Endothelial cell of umbilical vein (primary cell): ENCODE measurements around the gene PDE3A. TPM values are rescaled to one million over a fixed set of nuclear protein-coding genes. Genes with fewer than 3 reads are reported as not detected.

Source experiments
- BruUV-seq: library from RNA; stranded (reverse); fragments of 400-500 nt; replicated peaks from 2 replicates; lab custom pipeline; 2021; lab: Mats Ljungman, UMichigan
- CTCF ChIA-PET: fragments of 300-600, 350-600 bp; sonication (Branson Sonifier 250); formaldehyde crosslinking; loops from one replicate; lab custom pipeline; 2021; ENCODE audit warnings: antibody characterized with exemption, inconsistent platforms; lab: Charles Lee
- POLR2A ChIA-PET: fragments of 300-600, 350-600 bp; sonication (Branson Sonifier 250); formaldehyde crosslinking; loops from one replicate; lab custom pipeline; 2021; ENCODE audit warnings: antibody characterized with exemption, inconsistent platforms; lab: Charles Lee
- DNase-seq: peaks from one replicate; pipeline ENCODE4 v3.0.0-alpha.2; 2011; ENCODE audit warnings: low read depth, low spot score
- FAIRE-seq: peaks from 2 replicates; lab custom pipeline; 2011; peaks lifted over from hg19 to GRCh38; lab: Jason Lieb, UNC
- H2AFZ ChIP-seq: 2 replicates; pipeline ENCODE4 v1.6.0; 2012; ENCODE audit warnings: low read depth, low read length, control low read depth, inconsistent platforms
- H3K27ac ChIP-seq: 2 replicates; pipeline ENCODE4 v1.5.1; 2011; ENCODE audit warnings: low read depth, mild to moderate bottlenecking, control low read depth, low read length, moderate library complexity; ENCODE audit not compliant: insufficient read depth
- H3K27me3 ChIP-seq, 2 experiments: 2 replicates each; pipeline versions ENCODE4 v1.6.0 to v1.6.1; 2011; ENCODE audit warnings: low read length in 2 of 2, mixed read lengths in 1 of 2; ENCODE audit not compliant: control insufficient read depth in 2 of 2, insufficient read depth in 2 of 2
- H3K36me3 ChIP-seq, 2 experiments: 2 replicates in 1 of 2; 3 replicates in 1 of 2; pipeline ENCODE4 v1.5.1; 2011; ENCODE audit warnings: low read length in 2 of 2, mild to moderate bottlenecking in 1 of 2, moderate library complexity in 1 of 2; ENCODE audit not compliant: control insufficient read depth in 2 of 2, insufficient read depth in 2 of 2; ENCODE audit errors: extremely low read depth in 1 of 2
- H3K4me1 ChIP-seq: 3 replicates; pipeline ENCODE4 v1.5.1; 2011; ENCODE audit warnings: mild to moderate bottlenecking, low read length; ENCODE audit not compliant: control insufficient read depth, insufficient read depth; ENCODE audit errors: extremely low read depth
- H3K4me2 ChIP-seq: 2 replicates; pipeline ENCODE4 v1.6.1; 2011; ENCODE audit warnings: low read length, control low read depth, mixed read lengths; ENCODE audit not compliant: insufficient read depth
- H3K4me3 ChIP-seq, 3 experiments: fragments of 200-600 bp in 1 of 3; sonication (generic), shearing (Covaris generic) in 1 of 3; replicated peaks in 1 of 3; 2 replicates each; pipeline ENCODE4 v1.5.1; 2011 to 2016; ENCODE audit warnings: control low read depth in 3 of 3, low read length in 3 of 3, mild to moderate bottlenecking in 2 of 3, inconsistent platforms in 1 of 3, low read depth in 1 of 3, moderate library complexity in 1 of 3; ENCODE audit not compliant: insufficient read depth in 1 of 3
- H3K79me2 ChIP-seq: 2 replicates; pipeline ENCODE4 v1.6.0; 2012; ENCODE audit warnings: low read length, inconsistent platforms; ENCODE audit not compliant: control insufficient read depth, insufficient read depth
- H3K9ac ChIP-seq: replicated peaks from 2 replicates; pipeline ENCODE3; 2011; ENCODE audit warnings: low read length, control low read depth; ENCODE audit not compliant: insufficient read depth; ENCODE audit errors: extremely low read depth
- H3K9me1 ChIP-seq: replicated peaks from 3 replicates; pipeline ENCODE4 v1.6.0; 2011; ENCODE audit warnings: mild to moderate bottlenecking, low read length; ENCODE audit not compliant: control insufficient read depth, insufficient read depth; ENCODE audit errors: extremely low read depth
- H3K9me3 ChIP-seq: replicated peaks from 2 replicates; pipeline ENCODE4 v1.5.1; 2012; ENCODE audit warnings: low read length, inconsistent platforms; ENCODE audit not compliant: control insufficient read depth, insufficient read depth
- H4K20me1 ChIP-seq: replicated peaks from 2 replicates; pipeline ENCODE3; 2011; ENCODE audit warnings: mild to moderate bottlenecking, low read length; ENCODE audit not compliant: control insufficient read depth, insufficient read depth; ENCODE audit errors: extremely low read depth
- CTCF ChIP-seq, 2 donors: IDR thresholded peaks; 1 replicate in 1 of 2; 2 replicates in 1 of 2; pipeline ENCODE4 v1.5.1; 2011; ENCODE audit warnings: low read length in 2 of 2, mild to moderate bottlenecking in 2 of 2, moderate library complexity in 2 of 2, control low read depth in 1 of 2, inconsistent platforms in 1 of 2, low read depth in 1 of 2; ENCODE audit not compliant: insufficient read depth in 1 of 2; ENCODE audit errors: extremely low read depth in 1 of 2
- EZH2 ChIP-seq: IDR thresholded peaks from 2 replicates; pipeline ENCODE4 v1.6.1; 2012; ENCODE audit warnings: borderline replicate concordance, low read depth, mild to moderate bottlenecking, moderate library complexity, low read length, inconsistent platforms; ENCODE audit not compliant: severe bottlenecking
- FOS ChIP-seq: IDR thresholded peaks from 2 replicates; pipeline ENCODE4 v1.6.1; 2011; ENCODE audit warnings: mild to moderate bottlenecking, low read length, moderate library complexity, borderline replicate concordance; ENCODE audit not compliant: insufficient read depth
- GATA2 ChIP-seq: IDR thresholded peaks from 2 replicates; pipeline ENCODE4 v1.7.0; 2011; ENCODE audit warnings: low read depth, mild to moderate bottlenecking, moderate library complexity, mixed read lengths, low read length; ENCODE audit not compliant: insufficient read length, insufficient read depth
- MYC ChIP-seq: IDR thresholded peaks from one replicate; pipeline ENCODE4 v1.6.1; 2011; ENCODE audit warnings: mild to moderate bottlenecking, low read depth, low read length
- POLR2A ChIP-seq: IDR thresholded peaks from 2 replicates; pipeline ENCODE4 v1.6.1; 2012; ENCODE audit warnings: low read depth, mild to moderate bottlenecking, control low read depth, low read length
- POLR2AphosphoS5 ChIP-seq: IDR thresholded peaks from 2 replicates; pipeline ENCODE4 v1.6.1; 2012; ENCODE audit warnings: low read depth, mild to moderate bottlenecking, control low read depth, low read length, moderate library complexity; ENCODE audit not compliant: insufficient read depth
- dilution Hi-C: fragments of 300-500 bp; cut with MboI; formaldehyde crosslinking; loops from one replicate; pipeline ENCODE4 v1.15.0; 2019; ENCODE audit warnings: low sequenced_read_pairs; ENCODE audit not compliant: extremely low pct_ligation_motif_present
- intact Hi-C: fragments of 100-400 bp; cut with micrococcal nuclease; formaldehyde crosslinking; loops from one replicate; pipeline ENCODE4 v1.10.0; 2022
- polyA plus RNA-seq, 4 experiments: library from polyadenylated mRNA; depleted of rRNA in 3 of 4; stranded (reverse) in 3 of 4; unstranded in 1 of 4; fragments of >200 nt; gene quantifications; 2 replicates each; pipeline versions ENCODE4 v1.2.1 to v1.2.3, GENCODE V29; 2011 to 2012; ENCODE audit warnings: missing spikeins in 1 of 4
- total RNA-seq: library from RNA; stranded (reverse); gene quantifications from 2 replicates; pipeline ENCODE4 v1.2.3, GENCODE V29; 2021
- TF ChIP-seq, protein P1 (sequence below): IDR thresholded peaks from 2 replicates; pipeline ENCODE4 v1.6.1; 2011; ENCODE audit not compliant: insufficient read depth, insufficient read length

PDE3A gene
- total and polyA plus RNA-seq, 2 donors (not counting 3 experiments of a cell fraction or from before 2014, with no cell fraction given), result 14.0 to 27.4 TPM

DNA sequence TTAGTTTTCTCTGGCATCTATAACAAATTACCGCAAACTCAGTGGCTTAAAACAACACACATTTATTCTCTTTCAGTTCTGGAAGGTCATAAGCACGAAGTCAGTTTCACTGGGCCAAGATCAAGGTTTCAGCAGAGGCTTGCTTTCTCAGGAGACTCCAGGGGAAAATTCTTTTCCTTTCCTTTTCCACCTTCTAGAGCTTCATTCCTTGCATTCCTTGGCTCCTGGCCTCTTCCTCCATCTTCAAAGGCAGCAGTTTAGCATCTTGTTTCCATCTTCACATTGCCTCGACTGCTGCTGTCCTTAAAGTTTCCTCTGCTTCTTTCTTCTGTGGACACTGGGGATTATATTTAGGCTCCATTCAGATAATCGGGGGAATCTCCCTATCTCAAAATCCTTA is 106.1 kb downstream of the PDE3A start:
- Histone ChIP-seq H3K79me2 (peaks cover 13% of the 10 kb centered on the region), H3K9me3 (no peaks in the 10 kb centered on the region), H4K20me1 (no peaks in the 10 kb centered on the region), H3K27me3 (no peaks in the 10 kb centered on the region), H2AFZ (no peak overlapping the region), H3K4me1 (peaks cover 13% of the 10 kb centered on the region), H3K9ac (no peak overlapping the region), H3K9me1 (peaks cover 2% of the 10 kb centered on the region), H3K4me3 (no peak overlapping the region), H3K4me2 (no peak overlapping the region), H3K36me3 (peaks cover 0 to 2% of the 10 kb centered on the region in 2 experiments), H3K27ac (no peak overlapping the region)
- dilution Hi-C loops (no loop called here), intact Hi-C loops (no loop called here)
- no peak for FAIRE-seq
- TF ChIP-seq MYC (no peak), EZH2 (no peak), POLR2A (no peak), GATA2 (no peak), FOS (no peak), POLR2AphosphoS5 (no peak), CTCF (IDR thresholded peaks at IDR 0.05; ENCODE audit: extremely low read depth in 1 of 2, insufficient read depth in 1 of 2, low read depth in 1 of 2, low read length in 2 of 2) (no peak)
- TF ChIP-seq, protein P1, sequence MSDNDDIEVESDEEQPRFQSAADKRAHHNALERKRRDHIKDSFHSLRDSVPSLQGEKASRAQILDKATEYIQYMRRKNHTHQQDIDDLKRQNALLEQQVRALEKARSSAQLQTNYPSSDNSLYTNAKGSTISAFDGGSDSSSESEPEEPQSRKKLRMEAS, result no peak
- POLR2A ChIA-PET, result no interaction called here
- BruUV-seq, result no TSS peak
- DNase-seq, result no peak
- CTCF ChIA-PET, result interaction anchor here (2.4 kb wide), 1 partner anchor 8 kb away, joined by 5 read pairs; no protein-coding TSS in a partner anchor
